Frontal cortex (tissue), 4 donors: ENCODE data around the gene ASB7. TPM values are rescaled to one million over a fixed set of nuclear protein-coding genes. Genes with fewer than 3 reads are reported as not detected.

Experiments used
- DNase-seq, 2 donors: peaks; one replicate each; pipeline ENCODE4 v3.0.0; 2012; ENCODE audit warnings: low spot score in 2 of 2
- FAIRE-seq: peaks from 2 replicates; lab custom pipeline; 2012; peaks lifted over from hg19 to GRCh38; lab: Jason Lieb, UNC
- total RNA-seq: library from RNA; depleted of rRNA; stranded (reverse); fragments of >200 nt; gene quantifications from one replicate; pipeline ENCODE4 v1.2.3, GENCODE V29; 2014
- donor health status: control.
- donor health status: control.
- donor health status: control.

Gene ASB7
- total RNA-seq, 1 donor from 2014 or later, result 21.2 TPM

GRCh38 chr15:100595964-100596363 is 6.4 kb upstream of the ASB7 start:
- DNase-seq (no peak), FAIRE-seq (no peak)

- FAIRE-seq, result no peak
- no peak for DNase-seq
These were observed 5.6 kb upstream of the ASB7 start for GRCh38 chr15:100596792-100597191.

- FAIRE-seq (no peak), DNase-seq (no peak)
These were observed 4.5 kb upstream of the ASB7 start for GRCh38 chr15:100597862-100598261.

GRCh38 chr15:100598655-100599054 is 3.7 kb upstream of the ASB7 start:
- DNase-seq (no peak), FAIRE-seq (no peak)

- no peak for DNase-seq
- no peak for FAIRE-seq
These were observed 1.2 kb upstream of the ASB7 start for GRCh38 chr15:100601163-100601562.

- DNase-seq (no peak), FAIRE-seq (no peak)
These were observed 749 bp upstream of the ASB7 start for GRCh38 chr15:100601617-100602063.

- no peak for DNase-seq
- no peak for FAIRE-seq
These were observed 519 bp downstream of the ASB7 start for GRCh38 chr15:100602823-100603393.

GRCh38 chr15:100612539-100612938 is 10.2 kb downstream of the ASB7 start:
- no peak for DNase-seq
- no peak for FAIRE-seq

- DNase-seq (no peak), FAIRE-seq (no peak)
These were observed 10.8 kb downstream of the ASB7 start for GRCh38 chr15:100613208-100613607.

GRCh38 chr15:100614336-100614735 is 11.9 kb downstream of the ASB7 start:
- no peak for FAIRE-seq
- DNase-seq, result no peak

GRCh38 chr15:100614918-100615317 is 12.5 kb downstream of the ASB7 start:
- no peak for FAIRE-seq

GRCh38 chr15:100615801-100616200 is 13.4 kb downstream of the ASB7 start:
- no peak for FAIRE-seq
- no peak for DNase-seq

More at GRCh38 chr15:100614918-100615317, 12.5 kb downstream of the ASB7 start:
- DNase-seq, result no peak

- FAIRE-seq, result no peak
- no peak for DNase-seq
These were observed 14.3 kb downstream of the ASB7 start for GRCh38 chr15:100616700-100617099.

GRCh38 chr15:100623301-100623700 is 20.9 kb downstream of the ASB7 start:
- FAIRE-seq (no peak), DNase-seq (no peak)

GRCh38 chr15:100627789-100628395 is 25.5 kb downstream of the ASB7 start:
- FAIRE-seq (peak; percentile 86), DNase-seq (peak; percentile 35 to 51)

GRCh38 chr15:100628746-100629145 is 26.4 kb downstream of the ASB7 start:
- no peak for FAIRE-seq
- DNase-seq, result no peak

GRCh38 chr15:100631831-100632230 is 29.4 kb downstream of the ASB7 start:
- DNase-seq, result no peak
- no peak for FAIRE-seq

GRCh38 chr15:100633763-100634075 is 31.3 kb downstream of the ASB7 start:
- DNase-seq (no peak), FAIRE-seq (no peak)

- FAIRE-seq (no peak), DNase-seq (no peak)
These were observed 33.1 kb downstream of the ASB7 start for GRCh38 chr15:100635406-100636071.

- DNase-seq, result no peak
- FAIRE-seq, result no peak
These were observed 35.9 kb downstream of the ASB7 start for GRCh38 chr15:100638177-100638730.

- DNase-seq (no peak), FAIRE-seq (no peak)
These were observed 40.0 kb downstream of the ASB7 start for GRCh38 chr15:100642213-100642949.
